HEK293 (cell line): ENCODE measurements around the gene SMIM27.

Source experiments
- CTCF ChIA-PET: fragments of 350-600 bp; formaldehyde crosslinking; extraction: SDS; loops from one replicate; lab custom pipeline; 2021; ENCODE audit warnings: antibody characterized with exemption; lab: Yijun Ruan, JAX
- POLR2A ChIA-PET: fragments of 300-600 bp; formaldehyde crosslinking; extraction: SDS; loops from one replicate; lab custom pipeline; 2020; ENCODE audit warnings: antibody characterized with exemption, inconsistent platforms; lab: Yijun Ruan, JAX
- H3K27ac ChIP-seq: fragments of 200-500 bp; sonication (Bioruptor generic); 2 replicates; pipeline ENCODE4 v1.5.1; 2014; ENCODE audit warnings: low read depth, low read length, control low read depth, inconsistent platforms; ENCODE audit errors: extremely low read depth
- H3K36me3 ChIP-seq, 2 experiments: fragments of 200-500 bp in 1 of 2; sonication (Bioruptor generic) in 1 of 2; 1 replicate in 1 of 2; 2 replicates in 1 of 2; pipeline ENCODE4 v1.5.1; 2014 to 2017; ENCODE audit warnings: inconsistent platforms in 2 of 2, low read length in 2 of 2; ENCODE audit not compliant: control insufficient read depth in 2 of 2, insufficient read depth in 1 of 2
- H3K4me1 ChIP-seq: fragments of 200-500 bp; sonication (Bioruptor generic); 2 replicates; pipeline ENCODE4 v1.5.1; 2014; ENCODE audit warnings: mild to moderate bottlenecking, low read length, inconsistent platforms; ENCODE audit not compliant: control insufficient read depth, insufficient read depth
- H3K4me3 ChIP-seq: 2 replicates; pipeline ENCODE4 v1.5.1; 2011; ENCODE audit warnings: low read depth, mild to moderate bottlenecking, control low read depth, low read length, moderate library complexity
- H3K9me3 ChIP-seq: fragments of 200-500 bp; sonication (Bioruptor generic); 2 replicates; pipeline ENCODE4 v1.5.1; 2014; ENCODE audit warnings: low read depth, low read length, inconsistent platforms; ENCODE audit not compliant: control insufficient read depth, insufficient read depth
- CTCF ChIP-seq: fragments of 450-650 bp; formaldehyde crosslinking; IDR thresholded peaks from 2 replicates; pipeline ENCODE4 v1.5.1; 2016; ENCODE audit warnings: missing biosample characterization, missing genetic modification characterization
- FEZF1 ChIP-seq: fragments of 450-650 bp; formaldehyde crosslinking; IDR thresholded peaks from 2 replicates; pipeline ENCODE4 v1.5.1; 2016; ENCODE audit warnings: missing biosample characterization, missing genetic modification characterization
- SCRT1 ChIP-seq: fragments of 450-650 bp; formaldehyde crosslinking; IDR thresholded peaks from 2 replicates; pipeline ENCODE4 v1.5.1; 2016; ENCODE audit warnings: missing biosample characterization, missing genetic modification characterization, borderline replicate concordance
- ZBTB11 ChIP-seq: fragments of 450-650 bp; formaldehyde crosslinking; conservative IDR thresholded peaks from 2 replicates; pipeline ENCODE4 v1.5.1; 2016; ENCODE audit warnings: low read depth, missing biosample characterization, missing genetic modification characterization
- ZNF121 ChIP-seq: fragments of 450-650 bp; formaldehyde crosslinking; IDR thresholded peaks from 2 replicates; pipeline ENCODE4 v1.5.1; 2016; ENCODE audit warnings: missing biosample characterization, missing genetic modification characterization
- ZNF146 ChIP-seq: fragments of 450-650 bp; formaldehyde crosslinking; IDR thresholded peaks from 2 replicates; pipeline ENCODE4 v1.5.1; 2016; ENCODE audit warnings: missing biosample characterization, missing genetic modification characterization
- ZNF211 ChIP-seq: fragments of 450-650 bp; formaldehyde crosslinking; IDR thresholded peaks from 2 replicates; pipeline ENCODE4 v1.5.1; 2016; ENCODE audit warnings: low read depth, missing biosample characterization, missing genetic modification characterization
- ZNF324 ChIP-seq: fragments of 450-650 bp; formaldehyde crosslinking; IDR thresholded peaks from 2 replicates; pipeline ENCODE4 v1.5.1; 2016; ENCODE audit warnings: missing biosample characterization, missing genetic modification characterization
- ZNF488 ChIP-seq: fragments of 450-650 bp; formaldehyde crosslinking; IDR thresholded peaks from 2 replicates; pipeline ENCODE4 v1.5.1; 2016; ENCODE audit warnings: missing biosample characterization, missing genetic modification characterization
- ZNF529 ChIP-seq: fragments of 450-650 bp; formaldehyde crosslinking; IDR thresholded peaks from 2 replicates; pipeline ENCODE4 v1.5.1; 2017; ENCODE audit warnings: missing genetic modification characterization, missing biosample characterization; ENCODE audit not compliant: insufficient replicate concordance
- ZNF560 ChIP-seq: fragments of 450-650 bp; formaldehyde crosslinking; IDR thresholded peaks from 2 replicates; pipeline ENCODE4 v1.5.1; 2017; ENCODE audit warnings: missing biosample characterization, missing genetic modification characterization, borderline replicate concordance
- ZNF654 ChIP-seq: fragments of 450-650 bp; formaldehyde crosslinking; IDR thresholded peaks from 2 replicates; pipeline ENCODE4 v1.5.1; 2016; ENCODE audit warnings: low read depth, missing biosample characterization, missing genetic modification characterization
- ZNF658 ChIP-seq: fragments of 450-650 bp; formaldehyde crosslinking; IDR thresholded peaks from 2 replicates; pipeline ENCODE4; 2016; ENCODE audit warnings: missing biosample characterization, missing genetic modification characterization
- TF ChIP-seq, protein P1 (sequence below): fragments of 450-650 bp; formaldehyde crosslinking; IDR thresholded peaks from 2 replicates; pipeline ENCODE4; 2016; ENCODE audit warnings: missing biosample characterization, missing genetic modification characterization
- TF ChIP-seq, protein P2 (sequence below): fragments of 450-650 bp; formaldehyde crosslinking; optimal IDR thresholded peaks from 2 replicates; pipeline ENCODE3; 2016; ENCODE audit warnings: missing biosample characterization, mild to moderate bottlenecking, missing genetic modification characterization
- TF ChIP-seq, protein P3 (sequence below): fragments of 450-650 bp; formaldehyde crosslinking; IDR thresholded peaks from 2 replicates; pipeline ENCODE4 v1.5.1; 2016; ENCODE audit warnings: missing biosample characterization, missing genetic modification characterization
- TF ChIP-seq, protein P4 (sequence below): fragments of 450-650 bp; formaldehyde crosslinking; IDR thresholded peaks from 2 replicates; pipeline ENCODE4 v1.5.1; 2016; ENCODE audit warnings: missing biosample characterization, missing genetic modification characterization, borderline replicate concordance

SMIM27 gene

DNA sequence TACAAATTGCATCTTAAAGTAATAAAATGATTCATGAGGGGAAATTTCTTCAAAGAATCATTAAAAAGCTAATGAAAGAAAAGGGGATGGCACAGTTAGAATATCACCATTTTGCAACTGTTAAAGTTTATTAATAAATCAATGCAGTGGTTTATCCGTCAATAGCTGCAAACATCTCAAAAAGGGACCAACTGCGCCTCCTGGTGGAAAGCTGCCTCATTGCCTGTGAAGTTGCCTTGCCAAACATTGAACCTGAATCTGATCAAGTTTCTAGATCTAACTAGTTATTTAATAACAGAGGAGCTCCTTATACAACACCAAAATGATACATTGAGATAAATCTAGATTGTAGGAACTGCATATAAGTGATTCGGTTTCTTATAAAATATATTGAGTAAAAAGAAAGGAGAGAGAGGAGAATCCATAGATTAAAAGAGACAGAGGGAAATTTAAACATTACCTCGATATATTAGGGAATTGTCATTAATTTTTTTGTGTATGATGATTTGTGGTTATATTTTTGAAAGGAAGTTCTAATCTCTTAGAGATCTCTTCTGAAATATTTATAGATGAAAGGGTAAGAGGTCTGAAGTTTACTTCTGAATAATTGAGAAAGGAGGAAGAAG is 27.7 kb downstream of the SMIM27 start:
- Histone ChIP-seq H3K9me3 (no peaks in the 10 kb centered on the region), H3K4me3 (no peak overlapping the region), H3K36me3 (no peaks in the 10 kb centered on the region), H3K4me1 (no peaks in the 10 kb centered on the region; the same call in 1 of the 2 replicates), H3K27ac (no peak overlapping the region)
- ChIA-PET CTCF (interaction anchor here (0.6 to 17.2 kb wide), 66 partner anchors 10 to 1089 kb away, joined by 3 to 583 read pairs (median 4); partner anchors contain the start of genes ACO1, RIGI, SMIM27 and TOPORS), POLR2A (interaction anchor here (0.7 to 2.0 kb wide), 2 partner anchors 195 to 201 kb away, joined by 4 to 9 read pairs; partner anchors contain the start of gene ACO1)
- TF ChIP-seq ZBTB11 (no peak), ZNF654 (tag by site-specific recombination) (peak; percentile 47), FEZF1 (tag by site-specific recombination) (no peak), ZNF529 (tag by site-specific recombination) (no peak), ZNF658 (tag by site-specific recombination) (no peak)
- TF ChIP-seq, protein P1, sequence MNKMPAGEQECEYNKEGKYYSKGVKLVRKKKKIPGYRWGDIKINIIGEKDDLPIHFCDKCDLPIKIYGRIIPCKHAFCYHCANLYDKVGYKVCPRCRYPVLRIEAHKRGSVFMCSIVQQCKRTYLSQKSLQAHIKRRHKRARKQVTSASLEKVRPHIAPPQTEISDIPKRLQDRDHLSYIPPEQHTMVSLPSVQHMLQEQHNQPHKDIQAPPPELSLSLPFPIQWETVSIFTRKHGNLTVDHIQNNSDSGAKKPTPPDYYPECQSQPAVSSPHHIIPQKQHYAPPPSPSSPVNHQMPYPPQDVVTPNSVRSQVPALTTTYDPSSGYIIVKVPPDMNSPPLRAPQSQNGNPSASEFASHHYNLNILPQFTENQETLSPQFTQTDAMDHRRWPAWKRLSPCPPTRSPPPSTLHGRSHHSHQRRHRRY (tag by site-specific recombination) = no peak
- TF ChIP-seq, protein P2, sequence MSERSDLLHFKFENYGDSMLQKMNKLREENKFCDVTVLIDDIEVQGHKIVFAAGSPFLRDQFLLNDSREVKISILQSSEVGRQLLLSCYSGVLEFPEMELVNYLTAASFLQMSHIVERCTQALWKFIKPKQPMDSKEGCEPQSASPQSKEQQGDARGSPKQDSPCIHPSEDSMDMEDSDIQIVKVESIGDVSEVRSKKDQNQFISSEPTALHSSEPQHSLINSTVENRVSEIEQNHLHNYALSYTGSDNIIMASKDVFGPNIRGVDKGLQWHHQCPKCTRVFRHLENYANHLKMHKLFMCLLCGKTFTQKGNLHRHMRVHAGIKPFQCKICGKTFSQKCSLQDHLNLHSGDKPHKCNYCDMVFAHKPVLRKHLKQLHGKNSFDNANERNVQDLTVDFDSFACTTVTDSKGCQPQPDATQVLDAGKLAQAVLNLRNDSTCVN (tag by site-specific recombination) = no peak
- TF ChIP-seq, all 188 proteins: peak for 1

DNA sequence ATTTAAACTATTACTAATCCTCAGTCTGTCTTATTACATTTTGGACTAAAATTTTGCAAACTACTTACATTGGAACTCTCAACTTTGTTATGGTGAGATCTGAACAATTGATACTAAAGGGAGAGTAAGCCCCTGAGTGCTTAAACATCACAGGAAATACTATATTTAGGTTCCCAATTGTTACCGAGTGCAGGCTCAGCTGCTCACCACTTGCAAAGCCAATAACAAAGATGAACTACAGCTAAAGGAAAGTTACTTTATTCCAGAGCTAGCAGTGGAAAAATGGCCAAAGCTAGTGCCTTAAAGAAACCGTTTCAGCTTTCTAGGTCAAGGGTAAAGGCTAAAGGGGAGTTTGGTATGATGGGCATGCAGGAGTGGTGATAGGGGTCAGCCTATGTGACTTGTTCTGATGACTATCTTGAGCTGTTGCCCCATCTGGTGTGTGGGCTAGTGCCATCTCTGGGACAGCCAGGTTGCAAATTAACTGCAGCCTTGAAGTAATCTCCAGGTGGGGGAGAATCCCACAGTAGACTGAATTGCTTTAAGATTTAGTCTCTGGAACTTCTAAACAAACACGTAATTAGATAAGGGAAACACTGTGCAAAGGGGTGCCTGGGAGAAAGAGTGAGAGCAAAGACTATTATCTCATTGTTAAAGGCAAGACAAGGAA is 28.6 kb downstream of the SMIM27 start:
- H3K36me3 ChIP-seq = no peaks in the 10 kb centered on the region
- CTCF ChIA-PET = interaction anchor here (0.5 to 17.2 kb wide), 53 partner anchors 8 to 661 kb away, joined by 3 to 583 read pairs (median 4); partner anchors contain the start of genes ACO1, DNAJA1, NDUFB6 and RIGI
- POLR2A ChIA-PET = interaction anchor here (0.6 to 2.0 kb wide), 2 partner anchors 64 to 202 kb away, joined by 6 to 9 read pairs; no protein-coding TSS in a partner anchor
- H3K4me3 ChIP-seq = no peak overlapping the region
- H3K9me3 ChIP-seq = no peaks in the 10 kb centered on the region
- H3K4me1 ChIP-seq = no peaks in the 10 kb centered on the region; the same call in 1 of the 2 replicates
- H3K27ac ChIP-seq = no peak overlapping the region
- TF ChIP-seq ZNF324 (tag by site-specific recombination) = no peak
- TF ChIP-seq ZNF560 (tag by site-specific recombination) = no peak
- no peak for TF ChIP-seq ZNF146
- TF ChIP-seq, protein P3, sequence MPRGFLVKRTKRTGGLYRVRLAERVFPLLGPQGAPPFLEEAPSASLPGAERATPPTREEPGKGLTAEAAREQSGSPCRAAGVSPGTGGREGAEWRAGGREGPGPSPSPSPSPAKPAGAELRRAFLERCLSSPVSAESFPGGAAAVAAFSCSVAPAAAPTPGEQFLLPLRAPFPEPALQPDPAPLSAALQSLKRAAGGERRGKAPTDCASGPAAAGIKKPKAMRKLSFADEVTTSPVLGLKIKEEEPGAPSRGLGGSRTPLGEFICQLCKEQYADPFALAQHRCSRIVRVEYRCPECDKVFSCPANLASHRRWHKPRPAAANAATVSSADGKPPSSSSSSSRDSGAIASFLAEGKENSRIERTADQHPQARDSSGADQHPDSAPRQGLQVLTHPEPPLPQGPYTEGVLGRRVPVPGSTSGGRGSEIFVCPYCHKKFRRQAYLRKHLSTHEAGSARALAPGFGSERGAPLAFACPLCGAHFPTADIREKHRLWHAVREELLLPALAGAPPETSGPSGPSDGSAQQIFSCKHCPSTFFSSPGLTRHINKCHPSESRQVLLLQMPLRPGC (tag by site-specific recombination) = no peak
- TF ChIP-seq ZNF488 = no peak
- TF ChIP-seq ZNF121 = no peak
- TF ChIP-seq ZNF654 (tag by site-specific recombination) = no peak
- TF ChIP-seq SCRT1 = no peak
- no peak for TF ChIP-seq CTCF (tag by site-specific recombination)
- TF ChIP-seq, protein P4, sequence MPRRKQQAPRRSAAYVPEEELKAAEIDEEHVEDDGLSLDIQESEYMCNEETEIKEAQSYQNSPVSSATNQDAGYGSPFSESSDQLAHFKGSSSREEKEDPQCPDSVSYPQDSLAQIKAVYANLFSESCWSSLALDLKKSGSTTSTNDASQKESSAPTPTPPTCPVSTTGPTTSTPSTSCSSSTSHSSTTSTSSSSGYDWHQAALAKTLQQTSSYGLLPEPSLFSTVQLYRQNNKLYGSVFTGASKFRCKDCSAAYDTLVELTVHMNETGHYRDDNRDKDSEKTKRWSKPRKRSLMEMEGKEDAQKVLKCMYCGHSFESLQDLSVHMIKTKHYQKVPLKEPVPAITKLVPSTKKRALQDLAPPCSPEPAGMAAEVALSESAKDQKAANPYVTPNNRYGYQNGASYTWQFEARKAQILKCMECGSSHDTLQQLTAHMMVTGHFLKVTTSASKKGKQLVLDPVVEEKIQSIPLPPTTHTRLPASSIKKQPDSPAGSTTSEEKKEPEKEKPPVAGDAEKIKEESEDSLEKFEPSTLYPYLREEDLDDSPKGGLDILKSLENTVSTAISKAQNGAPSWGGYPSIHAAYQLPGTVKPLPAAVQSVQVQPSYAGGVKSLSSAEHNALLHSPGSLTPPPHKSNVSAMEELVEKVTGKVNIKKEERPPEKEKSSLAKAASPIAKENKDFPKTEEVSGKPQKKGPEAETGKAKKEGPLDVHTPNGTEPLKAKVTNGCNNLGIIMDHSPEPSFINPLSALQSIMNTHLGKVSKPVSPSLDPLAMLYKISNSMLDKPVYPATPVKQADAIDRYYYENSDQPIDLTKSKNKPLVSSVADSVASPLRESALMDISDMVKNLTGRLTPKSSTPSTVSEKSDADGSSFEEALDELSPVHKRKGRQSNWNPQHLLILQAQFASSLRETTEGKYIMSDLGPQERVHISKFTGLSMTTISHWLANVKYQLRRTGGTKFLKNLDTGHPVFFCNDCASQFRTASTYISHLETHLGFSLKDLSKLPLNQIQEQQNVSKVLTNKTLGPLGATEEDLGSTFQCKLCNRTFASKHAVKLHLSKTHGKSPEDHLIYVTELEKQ (tag by site-specific recombination) = no peak
- no peak for TF ChIP-seq ZNF211 (tag by site-specific recombination)
